IPS-11a (cell line): ENCODE measurements around the gene FBXW12.

ENCODE experiments used
- H3K4me3 ChIP-seq: one replicate; pipeline ENCODE4 v1.5.1; 2013; ENCODE audit warnings: low read depth, low read length, control low read depth

The FBXW12 gene

GRCh38 chr3:48432411-48433371 is 60.7 kb downstream of the FBXW12 start:
- no peak overlapping the region for H3K4me3 ChIP-seq

GRCh38 chr3:48433472-48434118 is 61.6 kb downstream of the FBXW12 start:
- H3K4me3 ChIP-seq, result no peak overlapping the region

GRCh38 chr3:48434591-48435222 is 62.7 kb downstream of the FBXW12 start:
- H3K4me3 ChIP-seq, result no peak overlapping the region

DNA sequence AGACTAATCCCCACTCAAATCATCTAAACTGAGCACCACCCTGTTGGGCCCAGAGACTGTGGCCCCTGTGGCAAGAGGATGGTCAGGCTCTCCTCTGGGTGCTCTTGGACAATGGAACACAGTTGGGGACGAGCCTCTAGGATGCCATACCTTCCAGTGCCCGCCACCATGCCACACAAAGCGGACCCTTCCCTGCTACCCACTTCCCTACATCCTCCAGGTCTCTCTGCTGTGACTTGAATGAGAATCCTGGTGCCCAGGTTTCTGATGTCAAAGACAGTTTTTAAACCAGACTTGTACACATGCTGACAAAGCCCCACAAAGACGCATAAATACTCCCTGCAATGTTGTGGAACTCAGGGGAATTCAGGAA is 63.2 kb downstream of the FBXW12 start:
- no peak overlapping the region for H3K4me3 ChIP-seq

GRCh38 chr3:48435774-48436476 is 63.9 kb downstream of the FBXW12 start:
- no peak overlapping the region for H3K4me3 ChIP-seq

DNA sequence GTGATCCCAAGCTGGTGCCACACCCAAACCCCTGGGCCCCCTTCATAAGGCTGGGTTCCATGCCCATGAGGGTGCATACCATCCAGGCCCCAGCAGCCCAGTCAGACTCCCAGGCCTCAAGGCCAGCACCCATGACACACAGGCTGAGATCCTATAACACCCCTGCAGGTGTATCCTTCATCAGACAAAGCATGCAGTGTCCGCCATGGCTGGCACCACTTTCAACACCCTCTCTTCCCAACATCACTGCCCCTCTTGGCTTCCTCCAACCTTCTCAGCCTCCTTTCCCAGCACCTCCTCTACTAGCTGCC is 64.4 kb downstream of the FBXW12 start:
- no peak overlapping the region for H3K4me3 ChIP-seq

- no peak overlapping the region for H3K4me3 ChIP-seq
Measured at GRCh38 chr3:48436855-48437254, 64.8 kb downstream of the FBXW12 start.

DNA sequence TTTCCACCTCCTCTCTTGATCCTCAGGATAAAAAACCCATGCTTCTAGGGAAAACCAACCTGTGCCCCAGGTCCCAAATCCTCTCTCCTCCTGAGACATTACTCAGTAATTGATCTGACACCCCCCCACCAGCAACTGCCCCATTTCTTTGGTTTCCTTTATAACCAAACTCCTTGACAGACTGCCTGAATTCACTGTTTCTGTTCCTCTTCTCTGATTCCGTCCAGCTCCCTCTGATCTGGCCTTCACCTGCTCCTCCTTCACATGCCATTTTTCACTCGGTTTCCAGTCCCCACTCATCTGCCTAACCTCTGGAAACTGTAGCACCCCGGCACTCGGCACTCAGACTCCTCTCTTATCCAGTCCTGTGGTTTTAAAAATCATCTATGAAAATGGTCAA is 65.8 kb downstream of the FBXW12 start:
- H3K4me3 ChIP-seq, result no peak overlapping the region

GRCh38 chr3:48439820-48440589 is 68.0 kb downstream of the FBXW12 start, which contains the start of the genes CCDC51 and TMA7:
CCDC51 (minus strand) TSS chr3:48440119; CDS start chr3:48435128, 4,991 bp downstream.
TMA7 (plus strand) TSS chr3:48440257; CDS start chr3:48440297, 40 bp downstream.
- peak within 1 kb of the TSS; percentile 96 for H3K4me3 ChIP-seq

- peak overlapping the region; percentile 96 for H3K4me3 ChIP-seq
Measured at GRCh38 chr3:48440590-48440958, 68.6 kb downstream of the FBXW12 start.

DNA sequence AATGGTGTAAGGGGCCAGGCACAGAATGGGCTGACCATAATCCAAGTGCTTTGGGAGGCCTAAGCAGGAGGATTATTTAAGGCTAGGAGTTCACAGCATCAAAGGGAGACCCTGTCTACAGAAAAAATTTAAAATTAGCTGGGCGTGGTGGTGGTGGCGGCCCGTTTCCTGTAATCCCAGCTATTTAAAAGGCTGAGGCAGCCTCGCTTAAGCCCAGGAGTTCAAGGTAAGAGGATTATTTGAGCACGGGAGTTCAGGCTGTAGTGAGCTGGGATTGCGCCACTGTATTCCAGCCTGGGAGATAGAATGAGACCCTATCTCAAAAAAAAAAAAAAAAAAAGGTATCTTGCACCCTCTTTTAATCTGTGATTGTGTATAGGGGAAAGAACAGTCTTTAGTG is 69.9 kb downstream of the FBXW12 start:
- no peak overlapping the region for H3K4me3 ChIP-seq
